ENCODE results near the gene SLC6A8.

DNA sequence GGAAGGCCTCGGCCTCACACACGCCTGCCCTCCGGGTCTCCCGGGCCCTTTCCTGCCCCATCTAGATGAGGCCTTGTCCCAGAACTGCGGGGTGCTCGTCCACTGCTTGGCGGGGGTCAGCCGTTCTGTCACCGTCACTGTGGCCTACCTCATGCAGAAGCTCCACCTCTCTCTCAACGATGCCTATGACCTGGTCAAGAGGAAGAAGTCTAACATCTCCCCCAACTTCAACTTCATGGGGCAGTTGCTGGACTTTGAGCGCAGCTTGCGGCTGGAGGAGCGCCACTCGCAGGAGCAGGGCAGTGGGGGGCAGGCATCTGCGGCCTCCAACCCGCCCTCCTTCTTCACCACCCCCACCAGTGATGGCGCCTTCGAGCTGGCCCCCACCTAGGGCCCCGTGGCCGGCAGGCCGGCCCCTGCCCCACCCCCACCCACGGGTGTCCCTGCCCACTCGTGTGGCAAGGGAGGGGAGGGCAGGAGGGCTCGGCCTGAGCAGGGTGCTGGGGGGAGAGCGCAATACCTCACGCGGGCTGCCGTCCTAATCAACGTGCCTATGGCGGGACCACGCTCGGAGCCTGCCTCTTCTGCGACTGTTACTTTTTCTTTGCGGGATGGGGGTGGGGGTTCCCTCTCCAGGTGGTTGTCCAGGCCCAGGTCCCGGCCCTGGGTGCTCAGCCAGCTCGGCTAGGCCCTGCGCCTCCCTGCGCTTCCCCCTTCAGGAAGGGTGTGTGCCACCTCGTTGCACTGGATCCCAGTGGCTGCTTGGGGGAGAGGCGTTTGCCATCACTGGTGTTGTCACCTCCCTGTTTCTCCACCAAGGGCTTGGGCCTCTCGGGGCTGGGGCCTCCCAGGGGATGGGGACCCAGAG lies 37.6 kb upstream of the SLC6A8 start:
- TF ChIP-seq, protein P1, sequence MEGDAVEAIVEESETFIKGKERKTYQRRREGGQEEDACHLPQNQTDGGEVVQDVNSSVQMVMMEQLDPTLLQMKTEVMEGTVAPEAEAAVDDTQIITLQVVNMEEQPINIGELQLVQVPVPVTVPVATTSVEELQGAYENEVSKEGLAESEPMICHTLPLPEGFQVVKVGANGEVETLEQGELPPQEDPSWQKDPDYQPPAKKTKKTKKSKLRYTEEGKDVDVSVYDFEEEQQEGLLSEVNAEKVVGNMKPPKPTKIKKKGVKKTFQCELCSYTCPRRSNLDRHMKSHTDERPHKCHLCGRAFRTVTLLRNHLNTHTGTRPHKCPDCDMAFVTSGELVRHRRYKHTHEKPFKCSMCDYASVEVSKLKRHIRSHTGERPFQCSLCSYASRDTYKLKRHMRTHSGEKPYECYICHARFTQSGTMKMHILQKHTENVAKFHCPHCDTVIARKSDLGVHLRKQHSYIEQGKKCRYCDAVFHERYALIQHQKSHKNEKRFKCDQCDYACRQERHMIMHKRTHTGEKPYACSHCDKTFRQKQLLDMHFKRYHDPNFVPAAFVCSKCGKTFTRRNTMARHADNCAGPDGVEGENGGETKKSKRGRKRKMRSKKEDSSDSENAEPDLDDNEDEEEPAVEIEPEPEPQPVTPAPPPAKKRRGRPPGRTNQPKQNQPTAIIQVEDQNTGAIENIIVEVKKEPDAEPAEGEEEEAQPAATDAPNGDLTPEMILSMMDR (IDR thresholded peaks at IDR 0.05; ENCODE audit: insufficient read depth, low read depth, low read length) = no peak
- no peak for TF ChIP-seq EZH2 (IDR thresholded peaks at IDR 0.05; ENCODE audit: insufficient read depth, low read length)
